NCI-H1417 treated with DMSO at 0.1 percent for 48 hours (cell line): ENCODE results near the gene ADAMTSL2.

Source experiments
- DNase-seq: peaks from one replicate; lab custom pipeline; 2025; lab: John Stamatoyannopoulos, UW

The ADAMTSL2 gene

DNA sequence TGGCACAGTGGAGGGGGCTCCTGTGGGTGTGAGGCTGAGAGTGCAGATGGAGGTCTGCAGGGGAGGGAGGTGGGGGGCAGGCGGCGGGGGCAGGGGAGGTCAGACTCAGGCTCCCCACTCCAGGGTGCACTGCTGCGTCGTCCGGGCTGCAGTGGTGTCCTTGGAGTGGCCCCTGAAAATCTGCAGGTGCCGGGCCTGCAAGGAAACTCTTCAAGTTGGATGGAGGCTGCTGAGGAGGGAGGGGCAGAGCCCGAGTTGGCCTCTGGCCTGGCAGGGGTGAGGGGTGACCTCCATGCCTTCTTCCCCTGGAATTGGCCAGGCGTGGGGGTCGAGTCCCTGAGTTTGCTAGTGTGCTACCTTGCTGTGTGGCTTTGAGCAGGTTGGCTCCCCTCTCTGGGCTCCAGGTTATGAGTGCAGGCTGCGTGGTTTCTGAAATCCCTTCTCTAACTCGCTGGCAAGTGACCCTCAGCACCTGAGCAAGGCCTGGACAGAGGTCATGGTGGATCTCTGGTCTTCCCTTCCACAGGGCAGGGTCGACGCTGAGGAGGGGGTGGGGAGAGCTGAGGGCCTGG, 888 bp downstream of the ADAMTSL2 start:
- no peak for DNase-seq

DNA sequence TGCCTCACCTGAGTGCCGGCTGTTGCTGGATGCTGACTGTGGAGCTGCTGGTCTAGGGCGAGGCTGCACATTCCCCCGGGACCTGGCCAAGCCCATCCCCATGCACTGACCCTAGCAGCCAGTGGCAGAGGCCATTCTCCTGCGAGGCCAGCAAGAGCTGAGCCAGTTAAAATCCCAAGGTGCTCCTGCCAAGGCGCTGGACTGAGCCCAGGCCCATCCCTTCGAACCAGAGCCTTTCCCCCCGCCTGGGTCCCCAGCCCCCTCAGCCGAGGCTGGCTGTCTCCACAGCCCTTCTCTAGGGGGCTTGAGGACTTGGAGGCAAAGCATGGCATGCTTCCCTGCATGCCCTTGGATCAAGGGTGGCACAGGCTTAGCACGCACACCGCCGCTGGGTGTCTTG, 1.6 kb downstream of the ADAMTSL2 start:
- no peak for DNase-seq

- no peak for DNase-seq
Observed at GRCh38 chr9:133536536-133536935, 2.0 kb downstream of the ADAMTSL2 start.

DNA sequence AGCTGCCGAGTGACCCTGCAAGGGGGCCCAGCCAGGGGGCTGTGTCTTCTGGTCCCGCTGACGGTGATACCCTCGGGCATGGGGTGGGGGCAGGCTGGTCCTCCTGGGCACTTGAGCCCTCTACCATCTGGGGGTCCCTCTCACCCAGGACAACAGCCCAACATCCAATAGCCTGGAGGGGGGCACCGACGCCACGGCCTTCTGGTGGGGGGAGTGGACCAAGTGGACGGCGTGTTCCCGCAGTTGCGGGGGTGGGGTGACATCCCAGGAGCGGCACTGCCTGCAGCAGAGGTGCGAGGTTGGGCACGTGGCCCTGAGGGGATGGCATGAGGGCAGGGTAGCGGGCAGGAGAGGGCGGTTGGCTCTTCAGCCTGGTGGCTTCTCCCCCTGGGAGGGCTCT, 2.8 kb downstream of the ADAMTSL2 start:
- DNase-seq: no peak

- DNase-seq: no peak
Observed at GRCh38 chr9:133538176-133538575, 3.7 kb downstream of the ADAMTSL2 start.

DNA sequence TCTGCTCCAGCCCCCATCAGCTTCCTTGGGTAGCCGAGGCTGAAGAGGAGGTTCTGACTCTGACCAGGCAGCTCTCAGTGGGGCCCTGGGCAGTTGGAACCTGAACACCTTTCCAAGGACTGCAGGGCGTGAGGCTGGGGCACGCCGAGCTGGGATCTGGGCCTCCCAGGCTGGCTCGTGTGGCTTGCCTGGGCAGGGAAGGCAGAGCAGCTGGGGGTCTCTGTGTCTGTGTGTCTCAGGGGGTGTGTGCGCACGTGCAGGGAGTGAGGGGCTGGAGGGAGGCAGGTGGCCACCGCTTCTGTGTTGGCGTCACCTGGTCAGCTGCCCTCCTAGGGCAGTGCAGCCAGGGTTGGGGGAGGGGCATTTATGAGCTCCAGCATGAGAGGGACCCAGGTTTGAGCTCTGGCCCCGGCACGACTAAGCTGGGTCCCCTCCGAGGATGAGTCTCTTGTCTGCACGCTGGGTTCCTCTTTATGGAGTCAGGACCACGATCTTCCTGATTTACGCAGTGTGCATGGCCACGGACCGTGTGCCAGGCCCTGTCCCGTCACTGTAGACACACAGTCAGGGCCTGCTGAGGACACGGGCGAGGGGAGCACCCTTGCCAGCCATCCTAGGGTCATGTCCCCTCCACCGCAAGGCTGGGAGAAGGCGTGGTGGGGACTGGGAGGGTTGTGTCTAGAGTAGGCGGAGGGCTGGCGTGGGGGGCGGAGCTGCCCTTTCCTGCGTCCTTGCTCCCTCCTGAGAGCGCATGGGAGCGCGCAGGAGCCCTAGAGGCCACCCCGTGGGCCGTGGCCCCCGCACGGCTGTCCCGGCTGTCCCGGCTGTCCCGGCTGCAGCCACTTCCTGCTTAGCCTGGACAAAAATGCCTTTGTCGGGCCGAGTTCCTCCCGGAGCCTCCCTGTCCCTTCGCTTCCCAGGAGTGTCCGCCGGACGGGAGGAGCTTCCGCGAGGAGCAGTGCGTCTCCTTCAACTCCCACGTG, 4.6 kb downstream of the ADAMTSL2 start:
- DNase-seq: no peak

- DNase-seq: no peak
Observed at GRCh38 chr9:133539991-133540697, 5.6 kb downstream of the ADAMTSL2 start.

DNA sequence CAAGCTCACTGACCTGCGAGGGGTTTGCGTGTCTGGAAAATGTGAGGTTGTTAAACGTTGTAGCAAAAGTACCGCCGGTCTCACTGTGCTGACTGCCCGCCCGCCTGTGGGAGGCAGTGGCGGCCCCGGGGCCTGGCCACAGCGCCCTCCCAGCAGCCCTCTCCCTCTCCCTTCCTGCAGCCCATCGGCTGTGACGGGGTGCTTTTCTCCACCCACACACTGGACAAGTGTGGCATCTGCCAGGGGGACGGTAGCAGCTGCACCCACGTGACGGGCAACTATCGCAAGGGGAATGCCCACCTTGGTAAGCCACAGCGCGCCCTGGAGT, 6.2 kb downstream of the ADAMTSL2 start:
- no peak for DNase-seq

GRCh38 chr9:133542002-133542401, 7.5 kb downstream of the ADAMTSL2 start:
- no peak for DNase-seq

- DNase-seq: no peak
Observed at GRCh38 chr9:133543772-133544467, 9.4 kb downstream of the ADAMTSL2 start.

- no peak for DNase-seq
Observed at GRCh38 chr9:133545494-133546286, 11.2 kb downstream of the ADAMTSL2 start.

GRCh38 chr9:133546287-133546680, 11.8 kb downstream of the ADAMTSL2 start:
- no peak for DNase-seq

DNA sequence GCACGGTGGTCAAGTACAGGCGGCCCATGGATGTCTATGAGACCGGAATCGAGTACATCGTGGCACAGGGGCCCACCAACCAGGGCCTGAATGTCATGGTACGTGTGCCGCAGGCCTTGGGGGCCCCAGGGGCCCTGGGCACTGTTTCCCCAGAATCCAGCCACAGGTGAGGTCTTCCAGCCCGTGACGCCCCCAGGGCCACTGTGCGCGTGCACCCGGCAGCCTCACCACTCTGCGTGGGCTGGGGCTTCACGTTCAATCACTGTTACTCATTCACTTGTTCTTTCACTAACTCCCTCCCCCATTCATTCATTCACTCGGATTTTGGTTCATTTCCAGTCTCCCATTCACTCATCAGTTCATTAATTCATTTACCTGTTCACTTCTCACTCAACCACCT, 12.6 kb downstream of the ADAMTSL2 start:
- no peak for DNase-seq

- no peak for DNase-seq
Observed at GRCh38 chr9:133551446-133551845, 16.9 kb downstream of the ADAMTSL2 start.

- DNase-seq: no peak
Observed at GRCh38 chr9:133552236-133552635, 17.7 kb downstream of the ADAMTSL2 start.

GRCh38 chr9:133553123-133553522, 18.6 kb downstream of the ADAMTSL2 start:
- no peak for DNase-seq

- DNase-seq: no peak
Observed at GRCh38 chr9:133553973-133554713, 19.6 kb downstream of the ADAMTSL2 start.

- DNase-seq: no peak
Observed at GRCh38 chr9:133554729-133555128, 20.2 kb downstream of the ADAMTSL2 start.

DNA sequence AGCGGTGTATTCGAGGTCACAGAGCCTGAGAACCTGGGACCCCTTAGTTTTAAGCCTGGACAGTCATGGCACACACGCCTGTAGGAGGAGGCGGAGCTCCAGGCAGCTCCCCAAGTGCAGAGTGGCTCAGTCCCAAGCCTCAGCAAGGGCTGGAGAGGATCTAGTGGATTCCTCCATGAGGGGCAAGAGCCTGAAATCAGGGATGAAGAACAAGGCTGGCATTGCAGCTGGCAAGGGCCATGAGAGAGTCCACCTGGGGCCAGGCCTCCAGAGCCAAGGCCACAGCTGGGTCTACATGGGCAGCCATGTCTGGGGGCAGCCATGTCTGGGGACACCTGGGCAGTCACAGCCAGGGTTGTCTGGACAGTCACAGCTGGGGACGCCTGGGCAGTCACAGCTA, 21.9 kb downstream of the ADAMTSL2 start:
- no peak for DNase-seq

DNA sequence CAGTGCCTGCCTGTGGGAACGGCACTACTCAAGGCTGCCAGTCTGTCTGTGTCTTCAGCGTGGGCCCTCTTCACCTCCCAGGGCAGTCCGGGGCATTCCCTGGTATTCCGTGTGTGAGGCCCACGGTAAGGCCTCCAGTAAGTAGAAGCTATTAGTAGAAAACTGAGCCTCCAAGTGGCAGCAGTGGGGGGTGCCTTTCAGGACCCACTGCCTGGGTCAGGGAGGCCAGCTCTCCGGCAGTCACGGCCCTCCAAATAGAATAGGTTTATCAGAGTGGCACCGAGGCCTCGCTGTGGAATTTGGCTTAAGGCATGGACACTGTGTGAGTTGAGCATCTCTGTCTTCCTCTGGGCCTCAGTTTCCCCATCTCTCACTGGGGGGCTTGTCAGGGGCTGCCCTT, 23.1 kb downstream of the ADAMTSL2 start:
- DNase-seq: no peak
